H9 (cell line): ENCODE measurements around the gene ZFPM1. TPM values are rescaled to one million over a fixed set of nuclear protein-coding genes. Genes with fewer than 3 reads are reported as not detected.

ENCODE experiments used
- DNase-seq: peaks from one replicate; pipeline ENCODE4 v3.0.0-alpha.2; 2017
- H2AFZ ChIP-seq: one replicate; pipeline ENCODE4 v1.6.1; 2013; ENCODE audit warnings: mild to moderate bottlenecking, low read length, control low read depth, moderate library complexity
- H2AK5ac ChIP-seq: 2 replicates; pipeline ENCODE4 v1.6.1; 2013; ENCODE audit warnings: low read length, control low read depth, mixed read lengths; ENCODE audit not compliant: insufficient read length
- H2BK120ac ChIP-seq: one replicate; pipeline ENCODE4 v1.6.1; 2013; ENCODE audit warnings: low read depth, mild to moderate bottlenecking, low read length, control low read depth, inconsistent platforms; ENCODE audit not compliant: poor library complexity, severe bottlenecking
- H2BK12ac ChIP-seq: 2 replicates; pipeline ENCODE4 v1.6.1; 2013; ENCODE audit warnings: low read length, control low read depth, mixed read lengths, low read depth; ENCODE audit not compliant: insufficient read length
- H2BK15ac ChIP-seq: 2 replicates; pipeline ENCODE4 v1.6.1; 2013; ENCODE audit warnings: low read depth, low read length, control low read depth
- H2BK20ac ChIP-seq: one replicate; pipeline ENCODE4 v1.6.1; 2013; ENCODE audit warnings: low read depth, mild to moderate bottlenecking, low read length, control low read depth, inconsistent platforms; ENCODE audit not compliant: poor library complexity, severe bottlenecking
- H2BK5ac ChIP-seq: 2 replicates; pipeline ENCODE4 v1.6.1; 2013; ENCODE audit warnings: low read length, control low read depth, mixed read lengths; ENCODE audit not compliant: insufficient read length
- H3K14ac ChIP-seq: 2 replicates; pipeline ENCODE4 v1.6.1; 2013; ENCODE audit warnings: low read length, control low read depth; ENCODE audit not compliant: insufficient read depth
- H3K18ac ChIP-seq: 2 replicates; pipeline ENCODE4 v1.6.1; 2013; ENCODE audit warnings: low read depth, mild to moderate bottlenecking, mixed read lengths, low read length, control low read depth; ENCODE audit not compliant: insufficient read length
- H3K23ac ChIP-seq: 2 replicates; pipeline ENCODE4 v1.6.1; 2013; ENCODE audit warnings: low read length, control low read depth, mixed read lengths, low read depth; ENCODE audit not compliant: insufficient read length
- H3K23me2 ChIP-seq: 2 replicates; pipeline ENCODE4 v1.6.1; 2013; ENCODE audit warnings: low read depth, mild to moderate bottlenecking, mixed read lengths, low read length, control low read depth; ENCODE audit not compliant: insufficient read length, poor library complexity, severe bottlenecking
- H3K27ac ChIP-seq: 2 replicates; pipeline ENCODE4 v1.5.1; 2013; ENCODE audit warnings: low read length, control low read depth, mixed read lengths, low read depth; ENCODE audit not compliant: insufficient read length
- H3K27me3 ChIP-seq: 2 replicates; pipeline ENCODE4 v1.6.1; 2013; ENCODE audit warnings: low read length, control low read depth, inconsistent platforms; ENCODE audit not compliant: insufficient read depth
- H3K4ac ChIP-seq: 2 replicates; pipeline ENCODE4 v1.6.1; 2013; ENCODE audit warnings: low read depth, mild to moderate bottlenecking, control low read depth, inconsistent platforms, low read length, moderate library complexity
- H3K4me1 ChIP-seq: 2 replicates; pipeline ENCODE4 v1.6.1; 2013; ENCODE audit warnings: low read length, control low read depth, inconsistent platforms; ENCODE audit not compliant: insufficient read depth
- H3K4me2 ChIP-seq: 2 replicates; pipeline ENCODE4 v1.6.1; 2013; ENCODE audit warnings: low read length, control low read depth, mixed read lengths; ENCODE audit not compliant: insufficient read length, insufficient read depth
- H3K56ac ChIP-seq: 2 replicates; pipeline ENCODE4 v1.6.1; 2013; ENCODE audit warnings: low read depth, mild to moderate bottlenecking, mixed read lengths, low read length, control low read depth; ENCODE audit not compliant: insufficient read length
- H3K79me1 ChIP-seq: 2 replicates; pipeline ENCODE4 v1.6.1; 2013; ENCODE audit warnings: low read depth, mild to moderate bottlenecking, moderate library complexity, low read length, control low read depth, inconsistent platforms; ENCODE audit not compliant: insufficient read depth, poor library complexity, severe bottlenecking
- H3K79me2 ChIP-seq: 2 replicates; pipeline ENCODE4 v1.6.1; 2013; ENCODE audit warnings: low read length, control low read depth, inconsistent platforms; ENCODE audit not compliant: insufficient read depth
- H3K9ac ChIP-seq: 2 replicates; pipeline ENCODE4 v1.6.1; 2013; ENCODE audit warnings: low read length, control low read depth, mixed read lengths; ENCODE audit not compliant: insufficient read length; ENCODE audit errors: extremely low read depth
- H3K9me3 ChIP-seq: one replicate; pipeline ENCODE4 v1.6.1; 2013; ENCODE audit warnings: low read depth, low read length, inconsistent platforms; ENCODE audit not compliant: control insufficient read depth
- H3T11ph ChIP-seq: one replicate; pipeline ENCODE4 v1.6.1; 2013; ENCODE audit warnings: mild to moderate bottlenecking, low read length, control low read depth, inconsistent platforms
- H4K20me1 ChIP-seq: one replicate; pipeline ENCODE4 v1.6.1; 2013; ENCODE audit not compliant: control insufficient read depth, insufficient read length, insufficient read depth
- H4K5ac ChIP-seq: 2 replicates; pipeline ENCODE4 v1.6.1; 2013; ENCODE audit warnings: low read depth, mild to moderate bottlenecking, mixed read lengths, low read length, control low read depth; ENCODE audit not compliant: insufficient read length
- H4K8ac ChIP-seq: replicated peaks from 2 replicates; pipeline ENCODE4 v1.6.1; 2013; ENCODE audit warnings: low read length, control low read depth, mixed read lengths, low read depth; ENCODE audit not compliant: insufficient read length
- H4K91ac ChIP-seq: 2 replicates; pipeline ENCODE4 v1.6.1; 2013; ENCODE audit warnings: low read depth, mild to moderate bottlenecking, moderate library complexity, mixed read lengths, low read length, control low read depth; ENCODE audit not compliant: insufficient read length
- H3K27ac Mint-ChIP-seq, 3 experiments: 2 replicates in 2 of 3; 3 replicates in 1 of 3; pipeline ENCODE4 v1.8.0; 2020 to 2021; ENCODE audit warnings: mixed read lengths in 3 of 3, mild to moderate bottlenecking in 1 of 3, moderate library complexity in 1 of 3
- H3K27me3 Mint-ChIP-seq: 2 replicates; pipeline ENCODE4 v1.8.0; 2021; ENCODE audit warnings: low read depth, mild to moderate bottlenecking, moderate library complexity, mixed read lengths
- H3K36me3 Mint-ChIP-seq, 3 experiments: 2 replicates in 2 of 3; 3 replicates in 1 of 3; pipeline ENCODE4 v1.8.0; 2020 to 2021; ENCODE audit warnings: low read depth in 3 of 3, mixed read lengths in 3 of 3; ENCODE audit not compliant: insufficient read depth in 1 of 3
- H3K4me1 Mint-ChIP-seq, 2 experiments: 2 replicates each; pipeline ENCODE4 v1.8.0; 2020; ENCODE audit warnings: mixed read lengths in 2 of 2
- H3K4me3 Mint-ChIP-seq, 2 experiments: 2 replicates in 1 of 2; 3 replicates in 1 of 2; pipeline ENCODE4 v1.8.0; 2020 to 2021; ENCODE audit warnings: mild to moderate bottlenecking in 2 of 2, mixed read lengths in 2 of 2, moderate library complexity in 1 of 2
- H3K9me3 Mint-ChIP-seq, 2 experiments: 2 replicates in 1 of 2; 3 replicates in 1 of 2; pipeline ENCODE4 v1.8.0; 2020; ENCODE audit warnings: mild to moderate bottlenecking in 2 of 2, mixed read lengths in 2 of 2, moderate library complexity in 1 of 2
- WGBS: extraction: QIAGEN DNeasy Blood & Tissue Kit; methylation state at CpG from one replicate; pipeline ENCODE4 v1.1.7; 2013; ENCODE audit warnings: missing lambda C conversion rate, low lambda C conversion rate, mixed read lengths; ENCODE audit not compliant: insufficient read length; ENCODE audit errors: extremely low coverage; 5-methylcytosine and 5-hydroxymethylcytosine counted together
- total RNA-seq: library from RNA; stranded (reverse); gene quantifications from 2 replicates; pipeline ENCODE4 v1.2.1, GENCODE V29; 2021
- TF ChIP-seq, protein P1 (sequence below): fragments of 200-600 bp; sonication (generic); conservative IDR thresholded peaks from 3 replicates; pipeline ENCODE4 v1.8.0; 2021; ENCODE audit warnings: antibody characterized with exemption, mild to moderate bottlenecking

ZFPM1 gene
- total RNA-seq, 1 experiment from 2014 or later: 3.6 TPM

DNA sequence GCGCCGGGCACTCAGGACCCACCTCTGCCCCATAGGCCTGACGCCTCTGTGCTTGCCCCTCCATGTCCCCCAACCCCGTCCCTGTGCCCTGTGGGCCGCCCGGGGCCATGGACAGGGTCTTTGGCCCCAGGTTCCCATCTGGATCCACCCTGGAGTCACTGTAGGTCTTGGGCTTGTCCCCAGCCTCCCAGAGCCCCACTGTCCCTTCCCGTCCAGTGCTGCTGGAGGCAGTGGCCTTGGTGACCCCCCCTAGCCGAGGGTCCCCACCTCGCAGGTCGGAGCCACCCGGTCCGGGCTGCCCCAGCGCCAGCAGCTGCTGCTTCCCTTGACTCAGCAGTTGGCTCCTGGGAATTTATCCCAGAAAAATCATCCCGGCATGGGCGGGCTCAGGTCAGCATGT lies 49.3 kb downstream of the ZFPM1 start:
- no peaks in the 10 kb centered on the region for H3K4me1 ChIP-seq
- no peaks in the 10 kb centered on the region for H3K4me1 Mint-ChIP-seq
- no peak overlapping the region for H3K18ac ChIP-seq
- no peak overlapping the region for H2AK5ac ChIP-seq
- no peak overlapping the region for H2AFZ ChIP-seq
- no peak overlapping the region for H3K14ac ChIP-seq
- H3K9me3 ChIP-seq: no peaks in the 10 kb centered on the region
- no peaks in the 10 kb centered on the region for H4K20me1 ChIP-seq
- H3K9ac ChIP-seq: no peak overlapping the region
- H3K27me3 ChIP-seq: no peaks in the 10 kb centered on the region
- H3K4me3 Mint-ChIP-seq: no peak overlapping the region
- H3K23me2 ChIP-seq: no peaks in the 10 kb centered on the region
- TF ChIP-seq, protein P1, sequence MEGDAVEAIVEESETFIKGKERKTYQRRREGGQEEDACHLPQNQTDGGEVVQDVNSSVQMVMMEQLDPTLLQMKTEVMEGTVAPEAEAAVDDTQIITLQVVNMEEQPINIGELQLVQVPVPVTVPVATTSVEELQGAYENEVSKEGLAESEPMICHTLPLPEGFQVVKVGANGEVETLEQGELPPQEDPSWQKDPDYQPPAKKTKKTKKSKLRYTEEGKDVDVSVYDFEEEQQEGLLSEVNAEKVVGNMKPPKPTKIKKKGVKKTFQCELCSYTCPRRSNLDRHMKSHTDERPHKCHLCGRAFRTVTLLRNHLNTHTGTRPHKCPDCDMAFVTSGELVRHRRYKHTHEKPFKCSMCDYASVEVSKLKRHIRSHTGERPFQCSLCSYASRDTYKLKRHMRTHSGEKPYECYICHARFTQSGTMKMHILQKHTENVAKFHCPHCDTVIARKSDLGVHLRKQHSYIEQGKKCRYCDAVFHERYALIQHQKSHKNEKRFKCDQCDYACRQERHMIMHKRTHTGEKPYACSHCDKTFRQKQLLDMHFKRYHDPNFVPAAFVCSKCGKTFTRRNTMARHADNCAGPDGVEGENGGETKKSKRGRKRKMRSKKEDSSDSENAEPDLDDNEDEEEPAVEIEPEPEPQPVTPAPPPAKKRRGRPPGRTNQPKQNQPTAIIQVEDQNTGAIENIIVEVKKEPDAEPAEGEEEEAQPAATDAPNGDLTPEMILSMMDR: no peak
- H3K27ac ChIP-seq: no peak overlapping the region
- no peak overlapping the region for H3K27ac Mint-ChIP-seq
- WGBS: no CpG with 5 or more reads among the region's 15 CpGs
- H2BK120ac ChIP-seq: no peak overlapping the region
- H3K9me3 Mint-ChIP-seq: no peaks in the 10 kb centered on the region
- H2BK20ac ChIP-seq: no peak overlapping the region
- no peaks in the 10 kb centered on the region for H3K36me3 Mint-ChIP-seq
- no peak overlapping the region for H3K56ac ChIP-seq
- no peak for DNase-seq
- H3K79me1 ChIP-seq: no peaks in the 10 kb centered on the region
- no peak overlapping the region for H3K4ac ChIP-seq
- H3K79me2 ChIP-seq: no peaks in the 10 kb centered on the region
- H4K91ac ChIP-seq: no peak overlapping the region
- no peak overlapping the region for H3T11ph ChIP-seq
- no peaks in the 10 kb centered on the region for H3K27me3 Mint-ChIP-seq
- no peak overlapping the region for H2BK5ac ChIP-seq
- H3K4me2 ChIP-seq: no peak overlapping the region
- H4K5ac ChIP-seq: no peak overlapping the region
- no peak overlapping the region for H4K8ac ChIP-seq
- no peak overlapping the region for H3K23ac ChIP-seq
- H2BK15ac ChIP-seq: no peak overlapping the region
- no peak overlapping the region for H2BK12ac ChIP-seq
